ENCODE data around the gene IGSF21. TPM values are rescaled to one million over a fixed set of nuclear protein-coding genes. Genes with fewer than 3 reads are reported as not detected.

The IGSF21 gene
- total RNA-seq, 4 donors from 2014 or later = 1.2 to 19.1 (median 1.9) TPM; not detected in 1

DNA sequence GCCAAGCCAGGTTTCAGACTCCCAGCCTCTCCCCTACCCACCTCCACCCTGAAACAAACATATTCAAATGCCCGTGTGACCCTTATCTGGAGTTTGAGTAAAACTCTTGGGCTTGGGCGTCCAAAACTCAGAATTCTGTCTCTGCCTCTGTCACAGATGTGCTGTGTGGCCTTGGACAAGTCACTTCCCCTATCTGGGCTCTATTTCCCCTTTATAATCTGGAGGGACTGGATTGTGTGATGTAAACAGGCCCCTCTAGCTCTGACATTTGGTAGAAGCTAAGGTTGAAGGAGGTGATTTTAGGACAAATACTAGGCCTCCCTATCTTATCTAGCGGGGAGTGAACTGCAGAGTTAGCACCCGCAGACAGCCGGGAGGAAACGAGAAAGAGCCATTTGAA, 67.5 kb downstream of the IGSF21 start:
- H3K27me3 ChIP-seq = no peaks in the 10 kb centered on the region
- H3K9me3 ChIP-seq = no peaks in the 10 kb centered on the region
- TF ChIP-seq POLR2A (IDR thresholded peaks at IDR 0.05) = no peak
- TF ChIP-seq, protein P1, sequence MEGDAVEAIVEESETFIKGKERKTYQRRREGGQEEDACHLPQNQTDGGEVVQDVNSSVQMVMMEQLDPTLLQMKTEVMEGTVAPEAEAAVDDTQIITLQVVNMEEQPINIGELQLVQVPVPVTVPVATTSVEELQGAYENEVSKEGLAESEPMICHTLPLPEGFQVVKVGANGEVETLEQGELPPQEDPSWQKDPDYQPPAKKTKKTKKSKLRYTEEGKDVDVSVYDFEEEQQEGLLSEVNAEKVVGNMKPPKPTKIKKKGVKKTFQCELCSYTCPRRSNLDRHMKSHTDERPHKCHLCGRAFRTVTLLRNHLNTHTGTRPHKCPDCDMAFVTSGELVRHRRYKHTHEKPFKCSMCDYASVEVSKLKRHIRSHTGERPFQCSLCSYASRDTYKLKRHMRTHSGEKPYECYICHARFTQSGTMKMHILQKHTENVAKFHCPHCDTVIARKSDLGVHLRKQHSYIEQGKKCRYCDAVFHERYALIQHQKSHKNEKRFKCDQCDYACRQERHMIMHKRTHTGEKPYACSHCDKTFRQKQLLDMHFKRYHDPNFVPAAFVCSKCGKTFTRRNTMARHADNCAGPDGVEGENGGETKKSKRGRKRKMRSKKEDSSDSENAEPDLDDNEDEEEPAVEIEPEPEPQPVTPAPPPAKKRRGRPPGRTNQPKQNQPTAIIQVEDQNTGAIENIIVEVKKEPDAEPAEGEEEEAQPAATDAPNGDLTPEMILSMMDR (IDR thresholded peaks at IDR 0.05) = no peak
- no peak for DNase-seq
- intact Hi-C loops (cut with DNase I; ENCODE audit: low total_unique reads) = no loop called here
- no peaks in the 10 kb centered on the region for H3K4me1 ChIP-seq
- H3K36me3 ChIP-seq = no peaks in the 10 kb centered on the region
- H3K27ac ChIP-seq = no peak overlapping the region
- H3K4me3 ChIP-seq = no peak overlapping the region

DNA sequence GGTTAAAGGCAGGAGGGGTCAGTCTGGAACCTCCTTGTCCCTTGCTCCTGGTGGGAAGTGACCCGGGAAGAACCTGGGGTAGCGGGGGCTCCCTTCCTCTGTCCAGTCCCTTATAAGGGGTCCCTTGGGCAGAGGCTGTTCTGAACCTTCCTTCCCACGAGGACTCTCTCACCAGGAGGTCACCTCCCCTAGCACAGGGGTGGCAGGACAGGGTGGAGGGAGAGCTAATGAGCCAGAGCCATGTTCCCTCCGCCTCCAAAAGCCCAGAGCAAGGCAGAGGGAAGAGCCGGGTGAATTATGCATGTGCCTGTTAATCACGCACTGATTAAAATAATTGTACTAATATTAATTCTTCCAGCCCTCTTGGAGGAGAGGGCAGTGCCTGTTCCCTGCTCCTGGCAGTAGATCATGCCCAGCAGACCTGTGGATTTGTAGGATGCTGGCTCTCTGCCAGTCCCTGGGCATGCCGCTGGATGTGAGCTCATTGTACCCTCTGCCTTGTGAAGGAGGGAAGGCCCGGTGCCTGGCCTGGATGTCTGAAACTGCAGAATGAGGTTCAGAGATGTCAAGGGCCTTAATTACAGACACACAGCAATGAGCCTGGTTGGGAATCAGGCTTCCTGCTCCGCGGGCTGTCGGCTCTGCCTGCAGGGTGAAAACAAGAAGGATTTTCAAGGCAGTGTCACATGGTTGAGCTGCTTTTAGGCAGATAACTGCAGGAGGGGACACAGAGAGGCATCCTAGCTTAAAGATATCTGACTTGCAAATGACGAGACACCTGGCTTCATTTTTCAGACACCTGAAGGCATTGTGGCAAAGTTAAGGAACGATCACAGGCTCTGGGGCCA, 68.2 kb downstream of the IGSF21 start:
- TF ChIP-seq, protein P1 (IDR thresholded peaks at IDR 0.05) = no peak
- no peak for TF ChIP-seq POLR2A (IDR thresholded peaks at IDR 0.05)
- Histone ChIP-seq H3K27ac (no peak overlapping the region), H3K4me1 (no peaks in the 10 kb centered on the region), H3K36me3 (no peaks in the 10 kb centered on the region), H3K4me3 (no peak overlapping the region), H3K9me3 (no peaks in the 10 kb centered on the region), H3K27me3 (no peaks in the 10 kb centered on the region)
- DNase-seq = no peak
- intact Hi-C loops (cut with DNase I; ENCODE audit: low total_unique reads) = no loop called here

DNA sequence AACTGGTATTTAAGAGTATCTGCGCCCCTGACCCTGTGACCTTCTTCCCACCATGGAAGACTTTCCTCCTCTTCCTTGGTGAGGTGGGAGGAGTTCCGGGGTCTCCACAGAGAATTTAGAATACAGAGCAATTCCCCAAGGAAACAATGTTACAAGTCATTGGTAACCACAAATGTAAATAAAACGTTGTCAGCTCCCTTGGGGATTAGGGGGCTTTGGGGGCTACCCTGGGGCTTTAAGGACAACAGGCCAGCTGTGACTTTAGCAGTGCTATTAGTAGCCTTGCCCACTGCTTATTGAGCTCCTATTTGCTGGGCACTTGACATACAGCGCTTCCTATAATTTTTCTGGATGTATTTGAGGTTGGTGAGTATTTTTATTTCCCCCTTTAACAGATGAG, 69.0 kb downstream of the IGSF21 start:
- H3K4me3 ChIP-seq = no peak overlapping the region
- no peak overlapping the region for H3K27ac ChIP-seq
- H3K9me3 ChIP-seq = no peaks in the 10 kb centered on the region
- H3K4me1 ChIP-seq = no peaks in the 10 kb centered on the region
- intact Hi-C loops (cut with DNase I; ENCODE audit: low total_unique reads) = no loop called here
- no peaks in the 10 kb centered on the region for H3K36me3 ChIP-seq
- DNase-seq = no peak
- TF ChIP-seq, protein P1 (IDR thresholded peaks at IDR 0.05) = no peak
- H3K27me3 ChIP-seq = no peaks in the 10 kb centered on the region

DNA sequence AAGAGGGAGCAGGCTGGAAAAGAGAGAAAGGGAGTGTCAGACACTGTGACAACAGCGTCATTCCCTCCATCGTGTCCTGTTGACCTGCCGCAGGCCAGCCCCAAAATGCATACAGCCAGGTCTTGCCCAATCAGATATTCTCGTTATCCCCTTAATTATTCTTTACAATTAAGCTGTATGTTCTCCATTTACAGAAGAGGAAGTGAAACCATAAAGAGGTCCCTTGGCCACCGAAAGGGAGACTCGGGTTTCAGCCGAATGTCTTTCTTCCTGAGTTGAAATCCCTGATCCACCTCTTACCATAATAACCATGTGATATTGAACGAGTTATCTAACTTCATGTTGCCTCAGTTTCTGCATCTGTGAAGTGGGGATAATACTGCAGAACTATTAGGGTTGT, 70.5 kb downstream of the IGSF21 start:
- DNase-seq = no peak
- no peaks in the 10 kb centered on the region for H3K27me3 ChIP-seq

DNA sequence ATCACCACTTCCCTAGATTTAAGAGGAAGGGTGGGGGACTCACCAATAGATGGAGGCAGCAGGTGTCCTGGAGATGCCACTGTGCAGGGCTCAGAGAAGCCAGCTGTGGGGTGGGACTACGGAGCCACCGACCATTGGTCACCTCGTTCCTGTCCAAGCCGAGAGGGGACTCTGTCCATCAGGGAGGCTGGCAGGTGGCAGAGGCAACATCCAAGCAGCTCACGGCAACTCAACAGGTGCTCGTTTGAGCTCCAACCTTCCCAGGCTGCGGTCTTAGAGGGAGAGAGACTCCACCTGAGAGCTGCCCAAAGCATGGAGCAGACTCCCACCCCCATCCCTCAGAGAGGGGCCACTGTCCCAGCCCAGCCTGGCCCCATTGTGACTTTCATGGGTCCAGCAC, 71.4 kb downstream of the IGSF21 start:
- no peaks in the 10 kb centered on the region for H3K27me3 ChIP-seq
- H3K4me3 ChIP-seq = no peak overlapping the region
- DNase-seq = no peak
- TF ChIP-seq POLR2A (IDR thresholded peaks at IDR 0.05) = no peak
- TF ChIP-seq, protein P1 (IDR thresholded peaks at IDR 0.05) = no peak
- H3K4me1 ChIP-seq = no peaks in the 10 kb centered on the region
- H3K27ac ChIP-seq = no peak overlapping the region
- intact Hi-C loops (cut with DNase I; ENCODE audit: low total_unique reads) = no loop called here
- H3K36me3 ChIP-seq = no peaks in the 10 kb centered on the region
- no peaks in the 10 kb centered on the region for H3K9me3 ChIP-seq

More for the DNA sequence above, 70.5 kb downstream of the IGSF21 start:
- Histone ChIP-seq H3K4me1 (no peaks in the 10 kb centered on the region), H3K27ac (no peak overlapping the region), H3K4me3 (no peak overlapping the region), H3K36me3 (no peaks in the 10 kb centered on the region), H3K9me3 (no peaks in the 10 kb centered on the region)
- TF ChIP-seq, protein P1 (IDR thresholded peaks at IDR 0.05) = no peak
- no peak for TF ChIP-seq POLR2A (IDR thresholded peaks at IDR 0.05)
- intact Hi-C loops (cut with DNase I; ENCODE audit: low total_unique reads) = no loop called here
